ENCODE data around the gene TXNL4B. TPM values are rescaled to one million over a fixed set of nuclear protein-coding genes. Genes with fewer than 3 reads are reported as not detected.

The TXNL4B gene
- 8.1 and 8.6 TPM in 2 replicates for total RNA-seq (2012; rRNA removed)

GRCh38 chr16:72093448-72094265 is at the start of gene TXNL4B, which contains the start of gene DHX38:
TSS of gene TXNL4B (minus strand) at chr16:72093620. CDS start at chr16:72090749, 2,871 bp downstream.
TSS of gene DHX38 (plus strand) at chr16:72093847. CDS start at chr16:72096158, 2,311 bp downstream.
- H3K4me3 ChIP-seq (ENCODE audit: low read length), result peak within 1 kb of the TSS; percentile 86
- H3K27me3 ChIP-seq (ENCODE audit: control insufficient read depth, insufficient read depth, low read length), result no peaks in the 10 kb centered on the region
- H3K4me1 ChIP-seq (ENCODE audit: control insufficient read depth, insufficient read depth, low read length), result peaks cover 25% of the 10 kb centered on the region
- H3K36me3 ChIP-seq (ENCODE audit: insufficient read depth, low read length), result peaks cover 42% of the 10 kb centered on the region
- peak within 1 kb of the TSS; percentile 95 for H3K4me2 ChIP-seq (ENCODE audit: low read length)
- peak within 1 kb of the TSS; percentile 97 for H3K9ac ChIP-seq (ENCODE audit: low read depth, low read length)
- H3K9me3 ChIP-seq (replicated peaks; ENCODE audit: low read length), result no peaks in the 10 kb centered on the region

- H3K9me3 ChIP-seq (replicated peaks; ENCODE audit: low read length), result no peaks in the 10 kb centered on the region
Measured at GRCh38 chr16:72142476-72142875, 49.1 kb upstream of the TXNL4B start.

GRCh38 chr16:72139908-72140307 is 46.5 kb upstream of the TXNL4B start:
- H3K4me1 ChIP-seq (ENCODE audit: control insufficient read depth, insufficient read depth, low read length), result no peaks in the 10 kb centered on the region
- H3K4me3 ChIP-seq (ENCODE audit: low read length), result no peak overlapping the region
- H3K9me3 ChIP-seq (replicated peaks; ENCODE audit: low read length), result no peaks in the 10 kb centered on the region
- H3K9ac ChIP-seq (ENCODE audit: low read depth, low read length), result no peak overlapping the region
- no peak overlapping the region for H3K4me2 ChIP-seq (ENCODE audit: low read length)
- H3K36me3 ChIP-seq (ENCODE audit: insufficient read depth, low read length), result no peaks in the 10 kb centered on the region
- H3K27me3 ChIP-seq (ENCODE audit: control insufficient read depth, insufficient read depth, low read length), result no peaks in the 10 kb centered on the region

More at GRCh38 chr16:72142476-72142875, 49.1 kb upstream of the TXNL4B start:
- H3K4me1 ChIP-seq (ENCODE audit: control insufficient read depth, insufficient read depth, low read length), result no peaks in the 10 kb centered on the region
- no peaks in the 10 kb centered on the region for H3K36me3 ChIP-seq (ENCODE audit: insufficient read depth, low read length)
- no peak overlapping the region for H3K4me3 ChIP-seq (ENCODE audit: low read length)
- no peak overlapping the region for H3K9ac ChIP-seq (ENCODE audit: low read depth, low read length)
- H3K27me3 ChIP-seq (ENCODE audit: control insufficient read depth, insufficient read depth, low read length), result no peaks in the 10 kb centered on the region
- H3K4me2 ChIP-seq (ENCODE audit: low read length), result no peak overlapping the region

- no peaks in the 10 kb centered on the region for H3K36me3 ChIP-seq (ENCODE audit: insufficient read depth, low read length)
- H3K9ac ChIP-seq (ENCODE audit: low read depth, low read length), result no peak overlapping the region
- H3K4me3 ChIP-seq (ENCODE audit: low read length), result no peak overlapping the region
- no peaks in the 10 kb centered on the region for H3K27me3 ChIP-seq (ENCODE audit: control insufficient read depth, insufficient read depth, low read length)
- H3K9me3 ChIP-seq (replicated peaks; ENCODE audit: low read length), result no peaks in the 10 kb centered on the region
- no peak overlapping the region for H3K4me2 ChIP-seq (ENCODE audit: low read length)
- H3K4me1 ChIP-seq (ENCODE audit: control insufficient read depth, insufficient read depth, low read length), result no peaks in the 10 kb centered on the region
Measured at GRCh38 chr16:72138064-72138572, 44.7 kb upstream of the TXNL4B start.

GRCh38 chr16:72137380-72138063 is 44.1 kb upstream of the TXNL4B start:
- H3K4me3 ChIP-seq (ENCODE audit: low read length), result no peak overlapping the region
- H3K4me1 ChIP-seq (ENCODE audit: control insufficient read depth, insufficient read depth, low read length), result no peaks in the 10 kb centered on the region
- no peaks in the 10 kb centered on the region for H3K36me3 ChIP-seq (ENCODE audit: insufficient read depth, low read length)
- H3K27me3 ChIP-seq (ENCODE audit: control insufficient read depth, insufficient read depth, low read length), result no peaks in the 10 kb centered on the region
- H3K4me2 ChIP-seq (ENCODE audit: low read length), result no peak overlapping the region
- H3K9me3 ChIP-seq (replicated peaks; ENCODE audit: low read length), result no peaks in the 10 kb centered on the region
- no peak overlapping the region for H3K9ac ChIP-seq (ENCODE audit: low read depth, low read length)

DNA sequence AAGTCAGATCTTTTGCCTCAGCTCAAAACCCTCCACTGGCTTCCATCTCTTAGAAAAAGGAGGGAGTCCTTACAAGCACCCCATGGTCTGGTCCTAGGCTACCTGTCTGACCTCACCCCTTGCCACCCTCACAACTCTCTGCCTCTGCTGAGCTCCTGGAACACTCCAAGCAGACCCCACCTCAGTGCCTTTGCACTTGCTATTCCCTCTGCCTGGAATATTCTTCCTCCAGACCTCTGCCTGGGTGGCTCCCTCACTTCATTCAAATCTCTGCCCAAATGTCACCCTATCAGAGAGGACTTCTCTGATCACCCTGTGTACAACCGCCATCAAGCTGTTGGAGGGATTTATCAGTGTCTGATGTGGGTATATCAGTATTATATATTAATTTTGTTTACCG is 41.1 kb upstream of the TXNL4B start:
- no peak overlapping the region for H3K4me2 ChIP-seq (ENCODE audit: low read length)
- H3K9me3 ChIP-seq (replicated peaks; ENCODE audit: low read length), result no peaks in the 10 kb centered on the region
- no peak overlapping the region for H3K9ac ChIP-seq (ENCODE audit: low read depth, low read length)
- no peak overlapping the region for H3K4me3 ChIP-seq (ENCODE audit: low read length)
- H3K4me1 ChIP-seq (ENCODE audit: control insufficient read depth, insufficient read depth, low read length), result no peaks in the 10 kb centered on the region
- no peaks in the 10 kb centered on the region for H3K36me3 ChIP-seq (ENCODE audit: insufficient read depth, low read length)
- H3K27me3 ChIP-seq (ENCODE audit: control insufficient read depth, insufficient read depth, low read length), result no peaks in the 10 kb centered on the region

DNA sequence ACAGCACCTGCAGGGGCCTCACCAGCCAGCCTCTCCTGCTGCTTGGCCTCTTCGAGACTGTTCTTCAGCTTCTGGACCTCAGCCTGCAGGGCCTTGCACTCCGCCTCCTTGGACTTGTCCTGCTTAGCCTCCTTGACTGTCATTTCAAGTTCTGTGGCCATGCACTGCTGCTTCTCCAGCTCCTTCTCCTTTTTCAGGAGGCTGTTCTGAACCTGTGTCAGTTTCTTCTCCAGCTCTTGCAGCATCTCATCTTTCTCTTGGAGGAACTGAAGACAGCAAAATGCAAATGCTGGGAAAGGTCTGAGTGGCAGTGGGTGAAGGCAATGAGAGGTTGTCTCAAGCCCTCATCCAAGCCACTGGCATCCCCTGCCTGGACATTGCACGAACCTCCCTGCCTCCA is 39.3 kb upstream of the TXNL4B start:
- H3K4me2 ChIP-seq (ENCODE audit: low read length), result no peak overlapping the region
- H3K27me3 ChIP-seq (ENCODE audit: control insufficient read depth, insufficient read depth, low read length), result no peaks in the 10 kb centered on the region
- no peaks in the 10 kb centered on the region for H3K4me1 ChIP-seq (ENCODE audit: control insufficient read depth, insufficient read depth, low read length)
- no peaks in the 10 kb centered on the region for H3K9me3 ChIP-seq (replicated peaks; ENCODE audit: low read length)
- H3K4me3 ChIP-seq (ENCODE audit: low read length), result no peak overlapping the region
- H3K36me3 ChIP-seq (ENCODE audit: insufficient read depth, low read length), result no peaks in the 10 kb centered on the region
- no peak overlapping the region for H3K9ac ChIP-seq (ENCODE audit: low read depth, low read length)

GRCh38 chr16:72131036-72131435 is 37.6 kb upstream of the TXNL4B start:
- Histone ChIP-seq H3K27me3 (ENCODE audit: control insufficient read depth, insufficient read depth, low read length) (no peaks in the 10 kb centered on the region), H3K36me3 (ENCODE audit: insufficient read depth, low read length) (no peaks in the 10 kb centered on the region), H3K4me3 (ENCODE audit: low read length) (no peak overlapping the region), H3K4me1 (ENCODE audit: control insufficient read depth, insufficient read depth, low read length) (no peaks in the 10 kb centered on the region), H3K9ac (ENCODE audit: low read depth, low read length) (no peak overlapping the region), H3K4me2 (ENCODE audit: low read length) (no peak overlapping the region), H3K9me3 (replicated peaks; ENCODE audit: low read length) (no peaks in the 10 kb centered on the region)

- H3K27me3 ChIP-seq (ENCODE audit: control insufficient read depth, insufficient read depth, low read length), result no peaks in the 10 kb centered on the region
- H3K4me2 ChIP-seq (ENCODE audit: low read length), result no peak overlapping the region
- H3K9me3 ChIP-seq (replicated peaks; ENCODE audit: low read length), result no peaks in the 10 kb centered on the region
- no peaks in the 10 kb centered on the region for H3K36me3 ChIP-seq (ENCODE audit: insufficient read depth, low read length)
- no peak overlapping the region for H3K4me3 ChIP-seq (ENCODE audit: low read length)
- no peaks in the 10 kb centered on the region for H3K4me1 ChIP-seq (ENCODE audit: control insufficient read depth, insufficient read depth, low read length)
- no peak overlapping the region for H3K9ac ChIP-seq (ENCODE audit: low read depth, low read length)
Measured at GRCh38 chr16:72129976-72130656, 36.7 kb upstream of the TXNL4B start.

- no peak overlapping the region for H3K4me3 ChIP-seq (ENCODE audit: low read length)
- no peaks in the 10 kb centered on the region for H3K36me3 ChIP-seq (ENCODE audit: insufficient read depth, low read length)
- no peak overlapping the region for H3K9ac ChIP-seq (ENCODE audit: low read depth, low read length)
- H3K4me2 ChIP-seq (ENCODE audit: low read length), result no peak overlapping the region
- no peaks in the 10 kb centered on the region for H3K4me1 ChIP-seq (ENCODE audit: control insufficient read depth, insufficient read depth, low read length)
- H3K27me3 ChIP-seq (ENCODE audit: control insufficient read depth, insufficient read depth, low read length), result no peaks in the 10 kb centered on the region
- no peaks in the 10 kb centered on the region for H3K9me3 ChIP-seq (replicated peaks; ENCODE audit: low read length)
Measured at GRCh38 chr16:72128701-72129100, 35.3 kb upstream of the TXNL4B start.

DNA sequence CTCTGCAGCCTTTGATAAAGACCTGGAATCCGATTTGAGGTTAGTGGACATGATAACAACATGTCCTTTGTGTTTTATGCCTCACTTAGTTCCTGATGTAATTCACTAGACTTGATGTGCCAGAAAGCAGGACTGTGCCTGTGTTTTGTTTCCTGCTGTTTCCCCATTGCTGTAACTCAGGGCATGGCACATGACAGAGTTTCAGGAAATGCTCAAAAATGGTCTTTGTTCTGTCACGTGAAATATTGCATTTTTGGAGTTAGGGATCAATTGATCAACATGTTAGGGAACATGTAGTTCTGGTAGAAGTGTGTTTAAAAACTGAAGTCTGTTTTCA is 33.0 kb upstream of the TXNL4B start:
- H3K4me2 ChIP-seq (ENCODE audit: low read length), result no peak overlapping the region
- no peaks in the 10 kb centered on the region for H3K27me3 ChIP-seq (ENCODE audit: control insufficient read depth, insufficient read depth, low read length)
- H3K4me3 ChIP-seq (ENCODE audit: low read length), result no peak overlapping the region
- H3K9me3 ChIP-seq (replicated peaks; ENCODE audit: low read length), result no peaks in the 10 kb centered on the region
- no peaks in the 10 kb centered on the region for H3K4me1 ChIP-seq (ENCODE audit: control insufficient read depth, insufficient read depth, low read length)
- no peak overlapping the region for H3K9ac ChIP-seq (ENCODE audit: low read depth, low read length)
- no peaks in the 10 kb centered on the region for H3K36me3 ChIP-seq (ENCODE audit: insufficient read depth, low read length)

Data from skeletal muscle satellite cell (primary cell).